Stimulated activated CD8-positive, alpha-beta memory T cell treated with anti-CD3 and anti-CD28 coated beads, Interleukin-4, amount 100 ng/mL, for 48 hours (primary cell): Measurements from ENCODE around the gene RBP2.
"Not testable (repeated sequence)": the region's sequence is repeated elsewhere in the genome, so short reads cannot be mapped to it uniquely, and the experiment has no call there.

ENCODE experiments used
- DNase-seq: peaks from one replicate; pipeline ENCODE4 v3.0.0-alpha.2; 2020

RBP2 gene

GRCh38 chr3:139440639-139441556 is 35.4 kb downstream of the RBP2 start:
- no peak for DNase-seq

- no peak for DNase-seq
Observed at GRCh38 chr3:139439278-139439677, 37.0 kb downstream of the RBP2 start.

DNA sequence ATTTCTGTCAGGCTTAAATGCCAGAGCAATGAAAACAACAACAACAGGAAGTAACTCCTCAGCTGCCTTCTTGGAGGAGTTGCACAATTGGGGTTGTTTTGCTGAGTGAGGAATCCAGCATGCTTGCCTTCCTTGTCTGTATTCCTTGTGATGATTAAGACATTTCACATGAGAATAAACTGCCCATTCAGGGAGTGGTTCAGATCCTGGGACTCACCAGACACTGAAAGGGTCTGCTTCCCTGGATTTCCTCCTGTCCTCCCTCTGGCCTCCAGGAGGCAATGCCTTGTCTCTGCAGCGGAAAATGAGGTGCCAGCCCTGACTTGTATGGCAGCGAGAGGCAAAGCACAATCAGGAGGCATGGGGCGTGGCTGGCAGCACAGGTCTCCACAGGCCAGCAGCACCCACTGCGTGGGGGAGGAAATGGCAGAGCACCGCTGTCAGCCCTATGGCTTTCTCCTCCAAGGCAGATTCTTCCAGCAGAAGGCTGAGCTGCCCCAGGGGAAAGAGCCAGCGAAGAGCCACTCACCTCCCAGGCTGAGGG is 41.5 kb downstream of the RBP2 start:
- no peak for DNase-seq

GRCh38 chr3:139434228-139434627 is 42.1 kb downstream of the RBP2 start:
- no peak for DNase-seq

DNA sequence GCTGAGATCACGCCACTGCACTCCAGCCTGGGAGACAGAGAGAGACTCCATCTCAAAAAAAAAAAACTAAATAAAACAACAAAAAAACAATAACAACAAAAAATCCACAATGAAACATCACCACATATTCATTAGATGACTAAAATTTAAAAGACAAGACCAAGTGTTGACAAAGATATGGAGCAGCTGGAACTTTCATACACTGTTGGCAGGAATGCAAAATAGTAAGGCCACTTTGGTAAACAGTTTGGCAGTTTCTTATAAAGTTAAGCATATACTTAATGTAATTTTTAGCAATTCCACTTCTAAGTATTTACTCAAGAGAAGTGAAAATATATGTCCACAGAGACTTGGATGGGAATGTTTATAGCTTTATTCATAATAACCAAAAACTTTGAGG is 43.2 kb downstream of the RBP2 start:
- no peak for DNase-seq

DNA sequence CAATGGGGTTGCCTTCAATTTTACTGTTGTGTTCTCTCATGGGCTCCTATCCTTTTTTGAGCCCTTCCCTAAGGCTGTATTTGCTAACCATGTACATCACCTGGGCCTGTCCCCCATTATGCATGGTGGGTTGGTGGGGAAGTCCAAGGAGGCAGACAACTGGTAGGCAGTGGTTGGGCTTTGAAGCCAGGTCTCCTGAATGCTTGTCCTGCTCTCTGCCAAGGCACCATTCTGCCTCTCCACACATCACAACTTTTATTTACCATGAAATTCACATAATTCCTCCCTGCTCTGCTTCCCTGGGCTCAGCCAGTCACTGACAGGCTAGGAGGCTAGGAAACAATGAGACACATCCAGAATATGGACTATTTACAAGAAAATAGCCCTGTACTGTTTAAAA is 45.8 kb downstream of the RBP2 start:
- DNase-seq = no peak

DNA sequence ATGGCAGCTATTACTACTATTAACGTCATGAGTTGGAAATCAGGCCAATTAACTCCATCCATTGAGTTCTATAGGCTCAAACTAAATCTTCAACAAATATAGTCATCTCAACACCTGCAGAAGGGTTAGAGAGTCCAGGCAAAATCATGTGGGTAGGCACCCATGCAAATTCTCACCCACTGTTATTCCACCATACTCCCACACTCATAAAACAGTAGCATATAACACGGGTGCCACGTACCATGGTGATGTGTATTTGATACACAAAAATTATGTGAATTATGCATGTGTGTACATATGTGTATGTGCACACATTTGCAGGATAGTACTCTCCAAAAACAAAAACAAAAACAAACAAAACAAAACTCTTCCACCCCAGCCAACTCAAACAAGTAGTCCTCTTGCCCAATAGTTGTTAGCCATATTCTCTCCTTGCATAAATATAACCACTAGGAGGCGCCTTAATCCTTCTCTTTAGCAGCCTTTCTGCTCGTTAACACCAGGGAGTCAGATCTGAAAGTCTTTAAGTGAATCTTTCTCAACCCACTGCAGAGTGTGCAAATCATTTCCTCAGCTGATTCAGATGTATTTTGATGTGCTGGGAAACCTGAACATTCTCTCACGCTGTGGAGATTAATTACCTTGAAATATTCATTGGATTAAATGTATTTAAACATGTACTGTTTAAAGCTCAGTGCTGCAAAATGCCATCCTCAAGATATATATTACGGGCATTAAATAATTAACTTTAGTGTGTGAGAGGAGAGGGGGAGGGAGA is 48.8 kb downstream of the RBP2 start:
- no peak for DNase-seq

DNA sequence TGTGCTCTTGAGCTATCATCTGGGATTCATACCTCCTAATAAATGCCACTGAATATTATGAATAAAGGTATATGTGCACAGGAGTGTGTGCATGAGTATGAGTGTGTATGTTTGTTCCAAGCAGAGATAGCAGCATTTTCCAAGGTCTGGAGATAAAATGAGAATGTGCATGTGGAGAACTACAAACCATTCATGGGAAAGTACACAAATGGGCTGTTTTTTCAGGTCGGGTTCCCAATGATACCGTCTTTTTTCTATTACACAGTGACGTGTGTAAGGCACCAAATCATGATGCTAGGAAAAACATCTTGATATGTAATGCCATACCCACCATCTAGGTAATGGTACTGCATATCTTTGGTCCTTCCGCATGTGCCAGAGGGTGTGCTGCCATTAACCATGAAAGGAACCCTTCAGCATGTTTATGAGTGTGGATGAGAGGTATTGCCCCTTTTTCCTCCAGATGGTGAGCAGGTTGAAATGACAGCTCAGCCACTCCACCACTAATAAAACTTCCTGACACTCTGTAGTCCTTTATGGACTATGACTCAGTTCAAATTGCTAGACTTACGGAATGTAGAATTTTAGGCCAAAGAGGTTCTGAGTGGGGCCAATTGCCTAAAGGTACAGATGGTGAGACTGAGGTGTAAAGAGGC is 50.4 kb downstream of the RBP2 start:
- no peak for DNase-seq

DNA sequence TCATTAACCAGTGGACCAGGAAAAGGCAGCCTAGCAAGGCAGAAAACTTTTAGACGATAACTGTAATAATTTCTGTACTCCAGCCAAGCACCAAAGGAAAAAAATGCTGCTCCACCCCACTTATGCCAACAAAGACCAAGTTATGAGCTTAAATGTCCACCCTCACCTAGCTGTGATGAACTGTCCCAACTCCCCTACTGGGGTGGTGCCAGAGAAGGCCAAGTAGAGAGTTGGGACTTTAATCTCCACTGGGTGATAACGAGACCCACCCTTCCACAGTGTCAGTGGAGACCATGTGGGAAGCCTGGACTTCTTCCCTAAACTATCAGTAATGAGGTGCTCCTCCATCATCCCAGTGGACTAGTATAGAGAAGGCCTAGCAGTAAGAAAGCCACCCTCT is 53.1 kb downstream of the RBP2 start:
- no peak for DNase-seq

- no peak for DNase-seq
Observed at GRCh38 chr3:139421460-139421859, 54.9 kb downstream of the RBP2 start.

GRCh38 chr3:139421040-139421439 is 55.3 kb downstream of the RBP2 start:
- no peak for DNase-seq

DNA sequence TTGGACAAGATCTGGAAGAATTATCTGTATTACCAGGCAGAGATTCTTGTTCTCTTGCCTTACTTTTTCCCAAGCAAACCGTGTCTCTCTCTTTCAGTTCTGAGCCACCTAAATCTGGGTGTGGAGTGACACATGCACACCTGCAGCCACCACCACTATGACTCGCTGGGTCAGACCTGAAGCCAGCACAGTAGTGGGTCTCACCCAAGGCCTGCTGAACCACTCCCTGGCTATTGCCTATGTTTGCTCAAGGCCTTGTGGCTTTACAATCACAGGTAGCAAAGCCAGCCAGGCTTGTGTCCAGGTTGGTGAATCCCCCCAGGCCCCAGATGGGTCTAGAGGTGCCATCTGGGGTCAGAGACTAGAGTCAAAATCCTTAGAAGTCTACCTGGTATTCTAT is 58.2 kb downstream of the RBP2 start:
- no peak for DNase-seq

GRCh38 chr3:139416275-139416674 is 60.0 kb downstream of the RBP2 start:
- DNase-seq = no peak

GRCh38 chr3:139414608-139415224 is 61.6 kb downstream of the RBP2 start:
- no peak for DNase-seq

DNA sequence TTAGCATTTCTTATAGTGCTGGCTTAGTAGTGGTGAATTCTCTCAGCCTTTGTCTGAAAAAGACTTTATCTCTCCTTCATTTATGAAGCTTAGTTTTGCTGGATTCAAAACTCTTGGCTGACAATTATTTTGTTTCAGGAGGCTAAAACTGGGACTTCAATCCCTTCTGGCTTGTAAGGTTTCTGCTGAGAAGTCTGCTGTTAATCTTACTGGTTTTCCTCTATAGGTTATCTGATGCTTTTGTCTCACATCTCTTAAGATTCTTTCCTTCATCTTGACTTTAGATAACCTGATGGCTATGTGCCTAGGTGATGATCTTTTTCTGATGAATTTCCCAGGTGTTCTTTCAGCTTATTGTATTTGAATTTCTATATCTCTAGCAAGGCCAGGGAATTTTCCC is 63.4 kb downstream of the RBP2 start:
- DNase-seq = not testable (repeated sequence)
